HepG2 (cell line): ENCODE results near the gene ZSWIM6. TPM values are rescaled to one million over a fixed set of nuclear protein-coding genes. Genes with fewer than 3 reads are reported as not detected.
A peak's percentile ranks its signal among the peaks of the same experiment; 100 is the strongest.

Source experiments
- AGO2 ChIP-seq: fragments of 200-400 bp; formaldehyde crosslinking; optimal IDR thresholded peaks from 2 replicates; pipeline ENCODE3; 2017; ENCODE audit warnings: mild to moderate bottlenecking, low read depth, low read length, moderate library complexity
- ASH2L ChIP-seq: fragments of 300-600, 200-600 bp; sonication (generic); IDR thresholded peaks from 2 replicates; pipeline ENCODE4 v1.7.0; 2017; ENCODE audit warnings: low read depth, mild to moderate bottlenecking, moderate library complexity, mixed read lengths, low read length; ENCODE audit not compliant: insufficient read length
- BCL3 ChIP-seq: sonication (generic); formaldehyde crosslinking; IDR thresholded peaks from 2 replicates; pipeline ENCODE4 v1.5.1; 2020; ENCODE audit warnings: mild to moderate bottlenecking, missing genetic modification reagents, moderate library complexity
- BRCA1 ChIP-seq: sonication (generic); formaldehyde crosslinking; IDR thresholded peaks from 2 replicates; pipeline ENCODE4 v1.4.0; 2020; ENCODE audit warnings: missing genetic modification reagents
- HNRNPK ChIP-seq: fragments of 200-400 bp; formaldehyde crosslinking; IDR thresholded peaks from 2 replicates; pipeline ENCODE4 v1.6.1; 2018; ENCODE audit warnings: low read length, low read depth, moderate library complexity, mild to moderate bottlenecking; ENCODE audit not compliant: poor library complexity, severe bottlenecking
- KDM5B ChIP-seq: sonication (generic); formaldehyde crosslinking; IDR thresholded peaks from 2 replicates; pipeline ENCODE4 v1.4.0; 2020; ENCODE audit warnings: missing genetic modification reagents, mild to moderate bottlenecking, borderline replicate concordance
- KMT2A ChIP-seq: sonication (generic); formaldehyde crosslinking; IDR thresholded peaks from 2 replicates; pipeline ENCODE4 v1.4.0; 2020; ENCODE audit warnings: missing genetic modification reagents
- KMT2B ChIP-seq: IDR thresholded peaks from 2 replicates; pipeline ENCODE4 v1.6.1; 2016; ENCODE audit warnings: missing genetic modification reagents, missing compliant biosample characterization
- SALL1 ChIP-seq: sonication (generic); formaldehyde crosslinking; IDR thresholded peaks from 2 replicates; pipeline ENCODE4 v1.8.0; 2022; ENCODE audit warnings: mild to moderate bottlenecking, missing genetic modification reagents
- SOX6 ChIP-seq, 2 experiments: fragments of 450-650 bp in 1 of 2; sonication (generic) in 1 of 2; formaldehyde crosslinking in 1 of 2; IDR thresholded peaks; 2 replicates each; pipeline versions ENCODE4 v1.4.0 to v1.6.1; 2017 to 2020; ENCODE audit warnings: antibody characterized with exemption in 1 of 2, mild to moderate bottlenecking in 1 of 2, missing genetic modification reagents in 1 of 2
- TP53 ChIP-seq: sonication (generic); formaldehyde crosslinking; conservative IDR thresholded peaks from 2 replicates; pipeline ENCODE4 v1.4.0; 2020; ENCODE audit warnings: missing genetic modification reagents
- ZNF687 ChIP-seq: sonication (generic); formaldehyde crosslinking; IDR thresholded peaks from 2 replicates; pipeline ENCODE4 v1.5.1; 2020; ENCODE audit warnings: mild to moderate bottlenecking, missing genetic modification reagents, moderate library complexity
- ZNF724P ChIP-seq: sonication (generic); formaldehyde crosslinking; IDR thresholded peaks from 2 replicates; pipeline ENCODE4 v1.8.0; 2022; ENCODE audit warnings: missing genetic modification reagents, borderline replicate concordance
- ZNF777 ChIP-seq: sonication (generic); formaldehyde crosslinking; IDR thresholded peaks from 2 replicates; pipeline ENCODE4 v1.4.0; 2020; ENCODE audit warnings: missing genetic modification reagents
- polyA plus RNA-seq, 8 experiments: library from polyadenylated mRNA; depleted of rRNA in 3 of 8; stranded (reverse) in 7 of 8; unstranded in 1 of 8; fragments of >200 nt; fragmentation: Illumina TruSeq in 4 of 8; extraction: Trizol in 4 of 8; gene quantifications; 2 replicates each; pipeline versions ENCODE4 v1.2.1 to v1.2.3, GENCODE V29; 2011 to 2016; ENCODE audit warnings: low read depth in 4 of 8, missing spikeins in 1 of 8, mixed read lengths in 1 of 8; ENCODE audit not compliant: insufficient read depth in 1 of 8
- total RNA-seq, 5 experiments: library from RNA; depleted of rRNA; stranded (reverse); fragments of >200 nt; fragmentation: Illumina TruSeq; extraction: Trizol; gene quantifications; 2 replicates each; pipeline ENCODE4 v1.2.3, GENCODE V29; 2016; ENCODE audit warnings: low read depth in 1 of 5
- TF ChIP-seq, protein P1 (sequence below): sonication (generic); formaldehyde crosslinking; IDR thresholded peaks from 2 replicates; pipeline ENCODE4 v1.5.0; 2020; ENCODE audit warnings: missing genetic modification reagents, mild to moderate bottlenecking, borderline replicate concordance
- TF ChIP-seq, protein P2 (sequence below): IDR thresholded peaks from 2 replicates; pipeline ENCODE4 v1.6.1; 2016; ENCODE audit warnings: mild to moderate bottlenecking
- TF ChIP-seq, protein P3 (sequence below): sonication (generic); formaldehyde crosslinking; IDR thresholded peaks from 2 replicates; pipeline ENCODE4 v1.4.0; 2020; ENCODE audit warnings: mild to moderate bottlenecking, missing genetic modification reagents
- TF ChIP-seq, protein P4 (sequence below): sonication (generic); formaldehyde crosslinking; IDR thresholded peaks from 2 replicates; pipeline ENCODE4 v1.4.0; 2020; ENCODE audit warnings: missing genetic modification reagents

The ZSWIM6 gene
- total and polyA plus RNA-seq, 2 of the 13 experiments (the other 11 are each of a cell fraction or from before 2014, with no cell fraction given), result 0.82 to 1.9 TPM

DNA sequence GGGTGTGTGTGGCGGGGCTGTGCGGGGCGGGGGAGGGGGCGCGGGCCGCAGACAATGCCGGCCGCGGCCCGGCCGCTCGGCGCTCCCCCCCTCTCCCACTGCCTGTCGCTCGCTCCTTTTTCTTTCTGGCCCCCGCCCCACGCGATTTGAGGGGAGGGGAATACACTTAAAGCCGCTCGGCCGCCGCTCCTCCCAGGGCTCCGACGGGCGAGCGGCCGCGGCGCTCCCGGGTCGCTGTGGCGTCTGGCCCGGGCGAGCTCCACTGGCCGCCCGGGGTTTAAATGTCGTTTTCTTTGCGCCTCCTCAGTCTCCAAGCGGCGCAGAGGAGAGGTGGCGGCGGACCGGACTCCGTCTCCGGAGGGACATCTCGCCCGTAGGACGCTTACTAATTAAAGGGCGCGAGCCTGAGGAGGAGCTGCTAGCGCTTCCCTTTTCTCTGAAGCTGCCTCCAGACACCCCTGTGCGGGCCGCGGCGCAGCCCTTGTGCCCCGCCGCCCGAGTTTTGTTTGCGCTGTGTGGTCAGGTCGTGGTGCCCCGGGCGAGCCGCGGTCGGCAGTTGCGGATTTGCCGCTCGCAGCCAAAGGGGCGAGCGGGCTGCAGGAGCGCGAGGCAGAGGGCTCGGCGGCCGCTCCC, 1.4 kb downstream of the ZSWIM6 start (continued):
- TF ChIP-seq, protein P1, sequence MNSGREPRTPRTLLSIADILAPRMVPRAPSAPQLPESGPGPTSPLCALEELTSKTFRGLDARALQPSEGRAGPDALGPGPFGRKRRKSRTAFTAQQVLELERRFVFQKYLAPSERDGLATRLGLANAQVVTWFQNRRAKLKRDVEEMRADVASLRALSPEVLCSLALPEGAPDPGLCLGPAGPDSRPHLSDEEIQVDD (CRISPR knock-in tag), result no peak
- TF ChIP-seq ASH2L (peak; percentile 33), SOX6 (IDR thresholded peaks at IDR 0.05) (no peak), SOX6 (CRISPR knock-in tag; IDR thresholded peaks at IDR 0.05) (0 out of 2 replicates have a peak, but pooled peaks have one; percentile 9), KDM5B (CRISPR knock-in tag) (peak; percentile 51; the same call in 1 of the 2 replicates), ZNF724P (no peak), BCL3 (CRISPR knock-in tag) (0 out of 2 replicates have a peak, but pooled peaks have one; percentile 32), HNRNPK (peak; percentile 7), TP53 (CRISPR knock-in tag) (no peak), SALL1 (CRISPR knock-in tag) (0 out of 2 replicates have a peak, but pooled peaks have one; percentile 19), BRCA1 (CRISPR knock-in tag) (no peak), ZNF777 (CRISPR knock-in tag) (peak; percentile 77), ZNF687 (CRISPR knock-in tag) (peak; percentile 43; the same call in 1 of the 2 replicates), KMT2B (CRISPR knock-in tag) (no peak), AGO2 (peak; percentile 34), KMT2A (peak; percentile 50; the same call in 1 of the 2 replicates)
- TF ChIP-seq, protein P2, sequence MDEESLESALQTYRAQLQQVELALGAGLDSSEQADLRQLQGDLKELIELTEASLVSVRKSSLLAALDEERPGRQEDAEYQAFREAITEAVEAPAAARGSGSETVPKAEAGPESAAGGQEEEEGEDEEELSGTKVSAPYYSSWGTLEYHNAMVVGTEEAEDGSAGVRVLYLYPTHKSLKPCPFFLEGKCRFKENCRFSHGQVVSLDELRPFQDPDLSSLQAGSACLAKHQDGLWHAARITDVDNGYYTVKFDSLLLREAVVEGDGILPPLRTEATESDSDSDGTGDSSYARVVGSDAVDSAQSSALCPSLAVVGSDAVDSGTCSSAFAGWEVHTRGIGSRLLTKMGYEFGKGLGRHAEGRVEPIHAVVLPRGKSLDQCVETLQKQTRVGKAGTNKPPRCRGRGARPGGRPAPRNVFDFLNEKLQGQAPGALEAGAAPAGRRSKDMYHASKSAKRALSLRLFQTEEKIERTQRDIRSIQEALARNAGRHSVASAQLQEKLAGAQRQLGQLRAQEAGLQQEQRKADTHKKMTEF (CRISPR knock-in tag), result 0 out of 2 replicates have a peak, but pooled peaks have one; percentile 22
- TF ChIP-seq, protein P3, sequence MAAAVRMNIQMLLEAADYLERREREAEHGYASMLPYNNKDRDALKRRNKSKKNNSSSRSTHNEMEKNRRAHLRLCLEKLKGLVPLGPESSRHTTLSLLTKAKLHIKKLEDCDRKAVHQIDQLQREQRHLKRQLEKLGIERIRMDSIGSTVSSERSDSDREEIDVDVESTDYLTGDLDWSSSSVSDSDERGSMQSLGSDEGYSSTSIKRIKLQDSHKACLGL (CRISPR knock-in tag), result 0 out of 2 replicates have a peak, but pooled peaks have one; percentile 19
- TF ChIP-seq, protein P4, sequence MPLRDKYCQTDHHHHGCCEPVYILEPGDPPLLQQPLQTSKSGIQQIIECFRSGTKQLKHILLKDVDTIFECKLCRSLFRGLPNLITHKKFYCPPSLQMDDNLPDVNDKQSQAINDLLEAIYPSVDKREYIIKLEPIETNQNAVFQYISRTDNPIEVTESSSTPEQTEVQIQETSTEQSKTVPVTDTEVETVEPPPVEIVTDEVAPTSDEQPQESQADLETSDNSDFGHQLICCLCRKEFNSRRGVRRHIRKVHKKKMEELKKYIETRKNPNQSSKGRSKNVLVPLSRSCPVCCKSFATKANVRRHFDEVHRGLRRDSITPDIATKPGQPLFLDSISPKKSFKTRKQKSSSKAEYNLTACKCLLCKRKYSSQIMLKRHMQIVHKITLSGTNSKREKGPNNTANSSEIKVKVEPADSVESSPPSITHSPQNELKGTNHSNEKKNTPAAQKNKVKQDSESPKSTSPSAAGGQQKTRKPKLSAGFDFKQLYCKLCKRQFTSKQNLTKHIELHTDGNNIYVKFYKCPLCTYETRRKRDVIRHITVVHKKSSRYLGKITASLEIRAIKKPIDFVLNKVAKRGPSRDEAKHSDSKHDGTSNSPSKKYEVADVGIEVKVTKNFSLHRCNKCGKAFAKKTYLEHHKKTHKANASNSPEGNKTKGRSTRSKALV (CRISPR knock-in tag), result peak; percentile 63
